ENCODE data around the gene ASAP2. TPM values are rescaled to one million over a fixed set of nuclear protein-coding genes. Genes with fewer than 3 reads are reported as not detected.

ASAP2 gene
- 27.1 TPM for polyA plus RNA-seq (2013, experiment 1 of 4)
- polyA plus RNA-seq (2013, experiment 2 of 4), result 26.0 TPM
- 22.6 TPM for polyA plus RNA-seq (2013, experiment 3 of 4)
- polyA plus RNA-seq (2013, experiment 4 of 4), result 23.1 TPM

DNA sequence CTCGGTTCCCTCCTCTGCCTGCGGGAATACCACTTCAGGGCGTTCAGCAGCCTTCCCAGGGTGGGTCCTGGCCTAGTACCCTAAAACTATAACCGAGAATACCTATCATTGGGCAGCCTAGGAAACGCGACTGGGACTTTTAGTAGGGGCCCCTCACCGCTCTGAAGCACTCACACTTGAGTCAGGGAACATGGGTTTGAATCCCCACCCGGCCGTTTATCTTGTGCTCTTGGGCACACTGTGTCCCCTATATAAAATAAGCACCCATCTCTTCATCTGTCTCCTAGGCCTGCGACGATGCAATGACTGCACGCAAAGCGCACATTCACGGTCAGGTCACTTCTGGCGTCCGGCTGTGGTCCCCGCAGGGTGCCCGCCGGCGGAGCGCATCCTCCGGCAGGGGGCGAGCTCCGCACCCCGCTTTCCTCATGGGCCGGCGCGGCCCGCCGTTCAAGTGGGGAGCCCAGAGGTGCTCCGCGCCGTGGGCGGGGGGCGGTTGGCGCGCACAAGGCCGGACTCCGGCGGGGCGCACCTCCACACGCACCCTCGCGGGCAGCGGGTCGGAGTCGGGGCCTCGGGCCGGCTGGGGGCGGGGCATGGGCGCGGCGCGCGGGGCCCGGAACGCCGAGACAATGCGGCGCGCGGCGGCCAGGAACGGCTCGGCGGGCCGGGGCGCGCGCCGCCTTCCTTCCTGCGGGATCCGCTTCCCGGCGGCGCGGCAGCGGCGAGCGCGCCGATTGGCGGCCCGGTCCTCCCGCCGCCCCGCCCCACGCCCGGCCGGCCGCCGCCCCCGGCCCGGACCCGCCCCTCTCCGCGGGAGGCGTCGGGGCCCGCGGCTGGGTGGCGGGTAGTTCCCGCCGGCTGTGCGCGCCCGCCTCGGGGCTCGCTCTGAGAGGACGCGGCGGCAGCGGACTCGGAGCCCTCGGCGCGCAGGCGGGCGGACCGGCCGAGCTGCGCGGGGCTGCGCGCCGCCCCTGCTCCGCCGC lies at the start of gene ASAP2:
ASAP2 (plus strand) TSS at position 850 of the 986 bp plus-strand sequence. CDS start 293 bp downstream, outside the sequence.
- Histone ChIP-seq H3K36me3 (ENCODE audit: control insufficient read depth, insufficient read depth, low read length) (no peaks in the 10 kb centered on the region), H3K27ac (ENCODE audit: insufficient read depth, low read depth, low read length, poor library complexity, severe bottlenecking) (peak within 1 kb of the TSS; percentile 44), H3K27me3 (ENCODE audit: control insufficient read depth, insufficient read depth, low read length, poor library complexity, severe bottlenecking) (peaks cover 29% of the 10 kb centered on the region), H3K9me3 (ENCODE audit: control insufficient read depth, low read length) (no peaks in the 10 kb centered on the region), H3K4me3 (ENCODE audit: insufficient read depth, low read depth, low read length) (peak within 1 kb of the TSS; percentile 93), H3K4me1 (ENCODE audit: control insufficient read depth, insufficient read depth, low read length) (peaks cover 6% of the 10 kb centered on the region)
- 1% methylated on average over 128 of the region's 128 CpGs for WGBS, 2 experiments

DNA sequence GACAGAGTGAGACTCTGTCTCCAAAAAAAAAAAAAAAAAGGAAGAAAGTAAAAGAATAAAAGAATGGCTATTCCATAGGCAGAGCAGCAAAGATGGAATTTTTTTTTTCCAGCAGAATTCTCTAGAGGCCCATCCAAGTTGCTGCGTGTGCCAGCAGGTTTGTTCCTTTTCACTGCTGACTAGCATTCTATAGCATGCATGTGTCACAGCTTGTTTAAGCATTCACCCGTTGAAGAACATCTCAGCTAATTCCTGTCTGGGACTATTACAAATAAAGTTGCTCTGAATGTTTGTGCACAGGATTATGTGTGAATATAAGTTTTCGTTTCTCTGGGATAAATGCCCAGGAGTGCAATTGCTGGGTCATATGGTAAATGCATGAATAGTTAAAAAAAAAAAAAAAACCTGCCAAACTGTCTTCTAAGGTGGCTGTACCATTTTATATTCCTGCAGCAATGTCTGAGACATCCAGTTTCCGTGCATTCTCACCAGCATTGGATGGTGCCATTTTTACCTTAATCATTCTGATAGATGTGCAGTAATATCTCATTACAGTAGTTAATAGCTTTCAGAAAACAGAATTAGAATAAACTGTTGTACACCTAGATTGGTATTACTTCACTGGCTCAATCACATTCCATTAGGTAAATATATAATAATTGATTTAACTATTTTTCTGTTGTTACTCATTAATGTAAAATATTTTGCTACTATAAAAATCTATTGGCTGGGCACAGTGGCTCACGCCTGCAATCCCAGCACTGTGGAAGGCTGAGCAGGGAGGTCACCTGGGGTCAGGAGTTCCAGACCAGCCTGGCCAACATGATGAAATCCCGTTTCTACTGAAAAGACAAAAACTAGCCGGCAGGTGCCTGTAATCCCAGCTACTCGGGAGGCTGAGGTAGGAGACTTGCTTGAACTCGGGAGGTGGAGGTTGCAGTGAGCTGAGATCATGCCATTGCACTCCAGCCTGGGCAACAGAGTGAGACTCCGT lies 47.5 kb upstream of the ASAP2 start:
- no peaks in the 10 kb centered on the region for H3K27me3 ChIP-seq (ENCODE audit: control insufficient read depth, insufficient read depth, low read length, poor library complexity, severe bottlenecking)
- H3K36me3 ChIP-seq (ENCODE audit: control insufficient read depth, insufficient read depth, low read length), result no peaks in the 10 kb centered on the region
- WGBS, 2 experiments, result 85 to 91% methylated on average over 10 of the region's 10 CpGs
- no peaks in the 10 kb centered on the region for H3K9me3 ChIP-seq (ENCODE audit: control insufficient read depth, low read length)
- no peak overlapping the region for H3K27ac ChIP-seq (ENCODE audit: insufficient read depth, low read depth, low read length, poor library complexity, severe bottlenecking)
- H3K4me3 ChIP-seq (ENCODE audit: insufficient read depth, low read depth, low read length), result no peak overlapping the region
- no peaks in the 10 kb centered on the region for H3K4me1 ChIP-seq (ENCODE audit: control insufficient read depth, insufficient read depth, low read length)

DNA sequence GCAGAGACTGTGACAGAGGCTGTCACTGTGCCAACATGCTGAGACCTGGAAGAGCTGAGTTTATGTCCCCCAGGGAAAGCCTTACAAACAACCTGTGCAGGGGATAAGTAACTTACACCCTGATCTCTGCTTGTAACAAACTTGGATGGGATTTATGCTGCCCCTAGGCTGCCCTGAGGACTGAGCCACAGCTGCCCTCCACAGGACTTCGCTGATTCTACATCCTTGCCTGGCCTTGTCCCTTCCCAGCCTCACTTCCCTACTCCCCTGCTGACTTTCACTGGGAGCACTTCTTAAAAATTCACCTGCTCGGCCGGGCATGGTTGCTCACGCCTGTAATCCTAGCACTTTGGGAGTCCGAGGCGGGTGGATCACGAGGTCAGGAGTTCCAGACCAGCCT lies 45.9 kb upstream of the ASAP2 start:
- H3K4me1 ChIP-seq (ENCODE audit: control insufficient read depth, insufficient read depth, low read length), result no peaks in the 10 kb centered on the region
- H3K27ac ChIP-seq (ENCODE audit: insufficient read depth, low read depth, low read length, poor library complexity, severe bottlenecking), result no peak overlapping the region
- H3K4me3 ChIP-seq (ENCODE audit: insufficient read depth, low read depth, low read length), result no peak overlapping the region
- no peaks in the 10 kb centered on the region for H3K9me3 ChIP-seq (ENCODE audit: control insufficient read depth, low read length)
- 68 to 69% methylated on average over 7 of the region's 7 CpGs for whole genome bisulfite sequencing, 2 experiments
- H3K36me3 ChIP-seq (ENCODE audit: control insufficient read depth, insufficient read depth, low read length), result no peaks in the 10 kb centered on the region
- H3K27me3 ChIP-seq (ENCODE audit: control insufficient read depth, insufficient read depth, low read length, poor library complexity, severe bottlenecking), result no peaks in the 10 kb centered on the region

- no peaks in the 10 kb centered on the region for H3K36me3 ChIP-seq (ENCODE audit: control insufficient read depth, insufficient read depth, low read length)
- H3K9me3 ChIP-seq (ENCODE audit: control insufficient read depth, low read length), result no peaks in the 10 kb centered on the region
- 91% methylated on average over 10 to 11 of the region's 11 CpGs for WGBS, 2 experiments
- no peak overlapping the region for H3K27ac ChIP-seq (ENCODE audit: insufficient read depth, low read depth, low read length, poor library complexity, severe bottlenecking)
- H3K4me1 ChIP-seq (ENCODE audit: control insufficient read depth, insufficient read depth, low read length), result no peaks in the 10 kb centered on the region
- no peaks in the 10 kb centered on the region for H3K27me3 ChIP-seq (ENCODE audit: control insufficient read depth, insufficient read depth, low read length, poor library complexity, severe bottlenecking)
- no peak overlapping the region for H3K4me3 ChIP-seq (ENCODE audit: insufficient read depth, low read depth, low read length)
Observed at GRCh38 chr2:9162841-9163240, 43.8 kb upstream of the ASAP2 start.

GRCh38 chr2:9163306-9164111 lies 43.1 kb upstream of the ASAP2 start:
- H3K27ac ChIP-seq (ENCODE audit: insufficient read depth, low read depth, low read length, poor library complexity, severe bottlenecking), result no peak overlapping the region
- no peak overlapping the region for H3K4me3 ChIP-seq (ENCODE audit: insufficient read depth, low read depth, low read length)
- 84 to 89% methylated on average over 8 of the region's 8 CpGs for WGBS, 2 experiments
- H3K9me3 ChIP-seq (ENCODE audit: control insufficient read depth, low read length), result no peaks in the 10 kb centered on the region
- H3K27me3 ChIP-seq (ENCODE audit: control insufficient read depth, insufficient read depth, low read length, poor library complexity, severe bottlenecking), result no peaks in the 10 kb centered on the region
- H3K36me3 ChIP-seq (ENCODE audit: control insufficient read depth, insufficient read depth, low read length), result no peaks in the 10 kb centered on the region
- H3K4me1 ChIP-seq (ENCODE audit: control insufficient read depth, insufficient read depth, low read length), result no peaks in the 10 kb centered on the region

GRCh38 chr2:9164112-9164608 lies 42.5 kb upstream of the ASAP2 start:
- H3K4me1 ChIP-seq (ENCODE audit: control insufficient read depth, insufficient read depth, low read length), result peaks cover 3% of the 10 kb centered on the region
- whole genome bisulfite sequencing, 2 experiments, result 87 to 91% methylated on average over 4 of the region's 4 CpGs
- no peaks in the 10 kb centered on the region for H3K9me3 ChIP-seq (ENCODE audit: control insufficient read depth, low read length)
- no peaks in the 10 kb centered on the region for H3K27me3 ChIP-seq (ENCODE audit: control insufficient read depth, insufficient read depth, low read length, poor library complexity, severe bottlenecking)
- no peaks in the 10 kb centered on the region for H3K36me3 ChIP-seq (ENCODE audit: control insufficient read depth, insufficient read depth, low read length)
- H3K4me3 ChIP-seq (ENCODE audit: insufficient read depth, low read depth, low read length), result no peak overlapping the region
- H3K27ac ChIP-seq (ENCODE audit: insufficient read depth, low read depth, low read length, poor library complexity, severe bottlenecking), result no peak overlapping the region

GRCh38 chr2:9165625-9166024 lies 41.0 kb upstream of the ASAP2 start:
- Histone ChIP-seq H3K36me3 (ENCODE audit: control insufficient read depth, insufficient read depth, low read length) (no peaks in the 10 kb centered on the region), H3K9me3 (ENCODE audit: control insufficient read depth, low read length) (no peaks in the 10 kb centered on the region), H3K4me3 (ENCODE audit: insufficient read depth, low read depth, low read length) (no peak overlapping the region), H3K27me3 (ENCODE audit: control insufficient read depth, insufficient read depth, low read length, poor library complexity, severe bottlenecking) (no peaks in the 10 kb centered on the region), H3K27ac (ENCODE audit: insufficient read depth, low read depth, low read length, poor library complexity, severe bottlenecking) (no peak overlapping the region), H3K4me1 (ENCODE audit: control insufficient read depth, insufficient read depth, low read length) (peaks cover 3% of the 10 kb centered on the region)
- 93 to 95% methylated on average over 5 of the region's 5 CpGs for WGBS, 2 experiments

- 91 to 95% methylated on average over 11 of the region's 11 CpGs for WGBS, 2 experiments
- H3K4me1 ChIP-seq (ENCODE audit: control insufficient read depth, insufficient read depth, low read length), result peaks cover 3% of the 10 kb centered on the region
- no peak overlapping the region for H3K27ac ChIP-seq (ENCODE audit: insufficient read depth, low read depth, low read length, poor library complexity, severe bottlenecking)
- no peaks in the 10 kb centered on the region for H3K27me3 ChIP-seq (ENCODE audit: control insufficient read depth, insufficient read depth, low read length, poor library complexity, severe bottlenecking)
- no peaks in the 10 kb centered on the region for H3K36me3 ChIP-seq (ENCODE audit: control insufficient read depth, insufficient read depth, low read length)
- no peak overlapping the region for H3K4me3 ChIP-seq (ENCODE audit: insufficient read depth, low read depth, low read length)
- no peaks in the 10 kb centered on the region for H3K9me3 ChIP-seq (ENCODE audit: control insufficient read depth, low read length)
Observed at GRCh38 chr2:9166579-9167377, 39.8 kb upstream of the ASAP2 start.
